GM18868 (cell line): ENCODE results near the gene RNF150.

Experiments
- ATAC-seq: cut with Tn5 transposase; IDR thresholded peaks from one replicate; pipeline ENCODE4 v1.9.1; 2021; ENCODE audit warnings: mild to moderate bottlenecking, moderate library complexity; ENCODE audit not compliant: unreplicated experiment

The RNF150 gene

DNA sequence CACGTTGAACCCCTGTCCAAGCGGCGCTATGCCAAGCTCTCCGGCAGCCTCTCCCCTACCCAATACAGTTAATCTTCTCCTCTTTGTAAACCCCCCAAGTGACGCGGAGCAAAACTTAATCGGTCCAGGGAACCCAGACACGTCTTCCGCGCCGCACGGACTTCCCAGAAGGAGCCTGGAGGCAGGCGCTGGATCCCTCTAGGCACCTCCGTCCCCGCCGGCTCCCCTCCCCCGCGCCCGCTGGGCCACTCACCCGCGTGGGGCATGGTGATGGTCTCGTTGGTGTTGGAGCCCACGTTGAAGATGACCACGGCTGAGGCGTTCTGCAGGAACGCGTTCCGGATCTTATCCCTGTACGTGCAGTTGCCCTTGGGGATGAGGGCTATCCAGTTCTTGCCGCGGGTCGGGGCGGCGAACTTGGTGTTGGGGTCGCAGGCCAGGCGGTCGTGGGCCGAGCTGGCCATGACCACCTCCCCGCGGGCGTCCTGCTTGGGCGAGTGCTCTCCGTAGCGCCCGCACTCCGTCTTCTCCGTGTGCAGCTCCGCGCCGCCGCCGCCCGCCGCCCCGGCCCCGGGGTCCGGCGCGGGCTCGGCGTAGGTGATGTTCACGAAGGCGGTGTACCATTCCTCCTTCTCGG is 1.1 kb downstream of the RNF150 start:
- ATAC-seq = no peak

DNA sequence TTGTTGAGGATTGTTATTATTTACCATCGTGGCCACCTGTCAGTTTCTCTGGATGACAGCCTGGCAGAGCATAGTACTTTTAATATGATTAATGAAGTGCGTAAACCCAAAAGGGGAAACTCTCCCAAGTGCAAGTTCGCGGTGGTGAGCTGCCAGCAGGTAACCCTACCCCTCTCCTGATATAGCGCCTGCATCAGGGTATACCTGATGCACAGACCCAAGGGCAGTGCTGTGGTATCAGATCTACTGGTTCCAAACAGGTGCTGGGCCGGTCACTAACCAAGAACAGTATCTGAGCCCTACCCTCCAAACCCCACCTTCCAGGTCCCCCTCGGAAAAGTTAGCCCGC is 1.6 kb downstream of the RNF150 start:
- no peak for ATAC-seq

DNA sequence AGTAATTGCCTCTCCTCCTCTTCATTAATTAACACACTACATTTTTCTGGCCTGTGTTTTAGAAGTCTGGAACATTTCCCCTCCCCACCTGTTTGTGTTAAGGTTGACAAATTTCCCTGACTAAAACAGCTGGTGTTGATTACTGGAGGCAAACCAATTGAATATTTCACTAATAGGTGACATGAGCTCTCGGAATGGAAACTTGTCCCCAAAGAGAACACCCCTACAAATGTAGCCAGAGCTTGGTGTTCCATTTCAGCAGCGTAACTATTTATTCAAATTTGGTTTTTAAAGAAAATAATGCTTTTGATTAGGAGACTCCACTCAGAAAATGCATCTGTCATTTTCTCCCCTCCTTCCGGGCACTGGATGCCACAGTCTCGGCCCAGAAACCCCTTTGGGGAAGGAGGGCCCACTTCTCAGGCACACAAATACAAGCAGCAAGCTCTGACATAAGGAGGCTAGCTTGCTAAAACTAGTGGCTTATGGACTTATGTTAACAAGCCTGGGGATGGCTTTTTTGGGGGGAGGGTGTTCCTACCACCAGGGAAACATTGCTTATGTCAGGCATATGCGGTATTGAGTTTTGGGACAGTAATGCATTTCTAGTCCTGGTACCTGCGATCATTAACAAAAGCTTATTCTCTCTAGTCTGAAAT is 2.2 kb downstream of the RNF150 start:
- no peak for ATAC-seq

DNA sequence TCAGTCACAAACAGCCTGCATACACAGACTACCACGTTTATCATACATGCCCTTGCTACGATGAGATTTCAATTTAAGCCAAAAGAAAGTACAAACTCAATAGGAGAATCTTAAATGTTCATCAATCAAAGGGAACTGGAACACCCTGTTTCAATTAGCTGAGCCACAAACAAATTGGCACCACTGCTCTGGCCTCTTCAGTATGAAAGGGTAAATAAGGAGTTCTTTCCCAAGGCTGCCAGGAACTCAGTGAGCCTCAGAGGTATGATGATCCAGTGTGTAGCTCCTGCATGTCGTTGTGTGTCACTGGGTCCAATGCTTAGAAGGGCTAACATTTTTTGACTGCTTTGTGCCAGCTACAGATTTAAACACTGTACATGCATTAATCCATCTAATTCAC is 5.4 kb downstream of the RNF150 start:
- no peak for ATAC-seq

DNA sequence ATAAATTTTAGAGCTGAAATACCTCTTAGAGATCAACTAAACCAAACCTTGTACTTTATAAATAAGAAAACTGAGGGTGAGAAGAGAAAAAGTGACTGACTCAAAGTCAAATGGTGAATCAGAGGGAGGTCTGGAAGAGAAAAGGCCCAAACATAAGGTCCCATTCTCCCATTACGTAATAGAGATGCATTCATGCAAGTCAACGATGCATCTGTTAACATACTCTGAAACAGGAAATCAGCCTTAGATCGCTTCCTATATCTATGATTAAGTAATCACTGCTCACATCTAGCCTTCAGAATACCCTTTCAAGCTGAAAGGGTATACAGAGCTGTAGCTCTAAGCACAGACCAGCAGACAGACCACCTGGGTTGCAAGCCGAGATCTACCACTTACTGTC is 6.5 kb downstream of the RNF150 start:
- ATAC-seq = no peak

DNA sequence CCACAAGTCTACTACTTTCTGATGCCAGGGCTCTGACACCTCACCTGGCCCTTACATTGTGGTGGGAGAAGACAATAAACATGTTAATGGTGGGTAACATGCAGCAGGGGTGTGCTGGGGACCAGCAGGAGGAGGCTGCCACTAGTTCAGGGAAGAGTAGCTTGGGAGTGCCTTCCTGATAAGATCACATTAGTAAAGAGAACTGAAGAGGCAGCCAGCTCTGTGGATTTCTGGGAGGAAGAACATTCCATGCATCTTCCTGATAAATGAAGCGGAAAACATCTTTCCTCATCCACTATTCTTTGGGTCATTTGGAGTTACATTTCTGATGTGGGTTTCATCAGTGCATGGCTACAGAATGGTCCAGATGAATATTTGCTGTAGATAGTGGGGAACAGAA is 9.0 kb downstream of the RNF150 start:
- no peak for ATAC-seq

DNA sequence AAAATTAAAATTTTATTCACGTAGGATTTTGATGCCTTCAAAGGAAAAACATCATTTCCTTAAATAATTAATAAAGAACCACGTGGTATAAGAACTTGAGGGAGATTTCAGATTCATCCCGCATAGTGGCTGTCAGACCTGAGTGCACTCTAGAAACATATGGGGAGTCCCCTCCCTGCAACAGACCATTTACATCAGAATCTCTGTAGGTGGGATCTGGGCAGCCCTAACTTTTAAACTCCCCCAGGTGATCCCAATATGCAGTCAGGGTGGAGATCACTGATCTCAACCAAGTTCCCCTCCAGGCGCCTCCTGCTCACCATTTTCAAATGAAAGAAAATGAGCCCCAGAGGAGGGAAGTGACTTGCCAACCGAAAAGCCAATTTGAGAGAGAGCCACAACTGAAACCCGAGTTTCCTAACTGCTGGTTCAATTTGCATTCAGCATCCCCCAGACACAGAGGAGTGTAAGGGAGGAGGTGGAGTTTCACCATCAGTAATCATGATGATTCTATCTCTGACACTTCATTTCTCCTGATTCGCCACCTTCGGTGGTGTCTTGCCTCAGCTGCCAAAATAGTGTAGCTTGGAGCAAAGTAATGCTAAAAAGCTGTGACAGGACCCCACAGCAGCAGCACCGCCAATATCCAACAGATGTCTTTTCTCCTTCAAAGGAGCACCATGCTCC is 11.4 kb downstream of the RNF150 start:
- no peak for ATAC-seq

DNA sequence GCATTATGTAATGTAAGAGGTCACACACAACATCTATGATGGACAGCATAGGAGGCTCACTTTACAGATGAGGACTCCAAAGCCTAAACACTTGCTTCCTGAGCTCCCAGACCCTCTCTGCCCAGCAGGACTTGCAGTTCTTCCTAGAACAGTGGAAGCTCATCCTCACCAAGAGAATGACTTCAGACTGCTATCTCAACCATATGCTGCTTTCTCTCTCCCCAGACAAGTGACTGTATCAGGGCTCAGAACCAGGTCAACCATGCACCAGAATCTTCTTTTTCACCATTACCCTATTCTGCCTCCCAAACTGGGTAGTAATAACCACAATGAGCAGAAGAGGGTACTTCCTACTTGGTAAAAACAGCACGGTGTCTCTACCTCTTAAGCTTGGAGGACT is 12.2 kb downstream of the RNF150 start:
- no peak for ATAC-seq

DNA sequence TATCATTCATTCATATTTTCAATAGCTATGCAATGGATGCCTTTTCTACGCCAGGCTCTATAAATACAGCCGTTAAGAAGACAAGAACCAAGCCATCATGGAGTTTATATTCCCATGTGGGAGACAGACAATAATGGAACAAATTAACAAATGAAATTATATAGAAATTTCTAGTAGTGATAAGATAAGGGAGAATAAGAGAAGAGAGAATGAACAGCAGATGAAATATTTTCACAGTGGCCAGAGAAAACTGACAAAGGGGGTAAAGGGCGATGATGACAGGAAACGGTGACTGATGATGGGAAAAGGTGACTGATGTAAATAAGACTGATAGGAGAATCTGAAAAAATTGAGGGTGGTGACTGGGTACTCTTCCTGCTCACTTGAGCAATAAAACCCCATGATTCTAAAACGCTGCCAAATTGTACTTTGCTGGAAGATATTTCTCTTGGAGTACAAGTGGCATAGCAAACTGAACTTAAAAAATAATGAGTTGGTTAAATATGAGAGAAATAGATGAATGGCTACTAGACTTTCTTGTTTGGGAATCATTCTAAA is 13.2 kb downstream of the RNF150 start:
- no peak for ATAC-seq

DNA sequence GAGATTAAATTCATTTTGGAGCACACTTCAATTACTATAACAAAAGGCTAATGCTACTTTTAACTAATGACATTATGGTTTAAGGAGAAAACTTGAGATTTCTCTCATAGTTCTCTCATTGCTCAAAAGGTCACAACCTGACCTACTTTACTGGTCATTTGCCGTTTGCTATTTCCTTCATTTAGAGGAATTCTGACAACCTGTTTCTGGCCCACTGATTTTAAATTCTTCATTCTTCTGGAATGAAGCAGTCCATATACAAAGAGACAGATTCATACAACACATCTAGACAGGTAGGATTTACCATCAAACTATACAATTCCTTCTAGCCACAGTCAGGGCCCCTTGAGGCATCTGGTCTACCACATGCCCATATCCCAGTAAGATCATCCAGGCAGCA is 14.2 kb downstream of the RNF150 start:
- ATAC-seq = no peak

DNA sequence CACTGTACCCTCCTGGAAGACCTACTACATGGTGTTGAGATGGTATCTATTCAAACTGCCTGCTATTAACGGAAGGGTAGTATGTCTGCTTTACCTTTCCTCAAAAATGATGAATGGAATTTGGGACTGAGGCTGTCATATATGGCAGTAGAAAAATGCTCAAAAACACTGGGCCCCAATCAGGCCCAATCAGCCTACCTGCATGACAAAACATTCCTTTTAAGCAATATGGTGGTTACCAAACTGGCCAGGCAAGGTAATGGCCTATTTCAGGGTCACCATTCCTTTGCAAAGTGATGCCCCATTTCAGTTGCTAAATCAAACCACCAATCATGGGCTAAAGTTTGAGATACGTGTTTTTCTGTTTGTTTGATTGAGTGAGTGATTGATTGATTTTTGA is 14.9 kb downstream of the RNF150 start:
- ATAC-seq = no peak

DNA sequence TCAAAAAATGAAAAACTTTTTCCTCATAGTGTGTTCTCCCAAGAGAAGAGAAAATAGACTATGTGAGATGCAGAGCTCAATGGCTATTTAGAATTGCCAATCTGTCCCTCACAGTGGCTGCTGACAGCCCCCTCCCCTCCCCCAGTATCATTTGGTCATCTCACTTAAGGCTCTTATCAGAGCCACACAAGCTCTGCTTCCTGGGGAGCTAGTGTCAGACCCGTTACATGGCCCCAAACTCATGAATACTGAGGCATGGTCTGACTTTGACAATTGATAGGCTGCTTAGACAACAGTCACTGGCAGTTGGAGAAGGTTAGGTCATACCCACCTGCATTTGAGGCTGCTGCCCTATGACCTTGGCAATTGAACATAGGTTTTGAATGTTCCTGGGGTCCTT is 15.3 kb downstream of the RNF150 start:
- ATAC-seq = no peak

DNA sequence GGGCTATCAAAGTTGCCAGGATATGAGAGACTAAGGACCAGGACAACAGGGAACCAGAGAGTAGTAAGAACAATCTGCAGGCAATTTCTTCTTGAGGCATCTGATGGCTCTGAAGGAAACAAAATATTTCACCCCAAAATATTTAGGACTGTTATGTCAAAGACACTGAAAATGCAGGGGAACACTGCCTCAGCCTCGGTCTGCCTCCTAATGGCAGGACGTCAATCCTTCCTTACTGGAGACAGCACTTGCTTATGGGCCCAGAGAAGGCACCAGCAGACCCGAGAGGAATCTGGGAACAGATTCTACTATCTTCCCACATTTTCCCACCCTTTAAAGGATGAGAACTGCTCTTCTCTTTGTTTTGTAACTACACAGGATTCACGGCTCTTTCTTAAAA is 23.3 kb downstream of the RNF150 start:
- ATAC-seq = no peak

DNA sequence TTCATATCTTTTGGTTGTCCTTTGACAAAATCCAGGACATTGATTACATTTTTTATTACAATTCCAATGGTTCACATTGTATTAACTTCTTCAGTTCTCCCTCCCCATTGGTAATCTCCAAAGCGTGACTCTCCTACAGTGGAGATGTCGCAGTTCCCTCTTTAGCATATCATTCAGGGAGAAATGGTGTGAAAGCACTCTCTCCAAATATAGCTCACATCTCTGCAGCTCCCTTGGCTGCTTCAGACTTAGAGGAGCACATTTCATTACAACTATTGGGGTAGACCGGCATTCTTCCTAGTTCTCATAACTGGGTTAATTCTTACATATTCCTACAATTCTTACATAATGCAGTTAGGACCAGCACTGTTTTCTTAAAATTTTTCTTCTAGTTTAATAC is 25.3 kb downstream of the RNF150 start:
- no peak for ATAC-seq

DNA sequence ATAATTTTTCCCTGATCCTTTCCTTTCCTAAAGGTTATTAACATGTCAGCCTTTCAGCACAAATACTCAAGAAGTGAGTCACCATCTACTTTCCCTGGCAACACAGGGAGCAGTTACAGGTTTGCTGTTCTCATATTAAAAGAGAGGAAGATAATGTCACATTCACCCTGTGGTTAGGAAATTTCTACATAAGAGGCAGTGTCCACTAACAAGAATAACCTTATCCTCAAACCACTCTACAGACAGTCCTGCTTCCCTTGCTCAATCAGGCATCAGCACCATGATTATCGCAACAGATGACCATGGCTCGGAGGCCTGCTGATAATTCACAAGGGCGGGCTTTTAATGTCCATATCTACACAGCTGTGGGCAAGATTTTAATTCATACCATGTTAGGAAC is 30.9 kb downstream of the RNF150 start:
- ATAC-seq = no peak

DNA sequence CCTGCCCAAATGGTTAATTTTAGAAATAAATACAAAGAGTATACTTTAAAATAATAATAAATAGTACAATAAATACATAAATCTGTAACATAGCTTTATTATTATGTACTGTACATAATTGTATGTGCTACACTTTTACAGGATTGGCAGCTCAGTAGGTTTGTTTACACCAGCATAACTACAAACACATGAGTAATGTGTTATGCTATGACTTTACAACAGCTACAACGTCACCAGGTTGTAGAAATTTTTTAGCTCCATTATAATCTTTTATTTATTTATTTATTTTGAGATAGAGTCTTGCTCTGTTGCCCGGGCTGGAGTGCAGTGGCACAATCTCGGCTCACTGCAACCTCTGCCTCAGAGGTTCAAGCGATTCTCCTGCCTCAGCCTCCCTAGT is 31.8 kb downstream of the RNF150 start:
- no peak for ATAC-seq

DNA sequence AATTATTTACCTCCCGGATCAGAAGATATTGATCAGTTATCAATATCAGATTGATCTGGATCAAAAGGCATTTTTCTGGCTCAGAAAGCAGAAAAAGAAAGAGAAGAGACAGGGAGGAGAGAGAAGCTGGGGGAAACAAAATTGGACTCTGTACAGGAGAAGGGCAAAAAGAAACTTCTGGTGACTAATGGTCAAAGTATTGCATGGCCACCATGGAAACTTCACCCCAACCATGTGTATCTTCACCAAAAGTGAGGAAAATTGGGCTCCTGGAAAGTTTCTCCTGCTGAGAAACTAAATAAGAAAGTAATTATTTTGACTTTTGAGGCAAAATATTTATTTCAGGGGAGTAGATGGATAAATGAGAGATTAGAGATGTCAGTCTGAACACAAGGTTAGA is 33.9 kb downstream of the RNF150 start:
- ATAC-seq = no peak

DNA sequence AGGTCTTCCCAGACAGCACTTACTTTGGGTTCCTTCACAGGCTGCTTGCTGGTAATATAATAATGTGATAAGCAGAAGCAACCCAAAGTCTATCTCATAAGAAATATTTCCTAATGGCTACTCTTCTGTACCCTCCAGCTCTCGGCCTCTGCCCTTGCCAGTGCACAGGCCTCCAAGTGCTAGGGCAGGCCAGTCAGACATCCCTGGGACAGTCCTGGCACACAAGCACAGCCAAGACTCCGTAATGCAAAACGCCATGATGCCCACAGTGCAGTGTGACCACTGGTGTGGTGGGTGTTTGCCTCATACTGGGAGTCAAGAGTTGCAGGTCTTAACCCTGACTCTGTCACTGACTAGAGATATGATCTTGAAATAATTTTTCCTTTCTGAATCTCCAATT is 35.1 kb downstream of the RNF150 start:
- no peak for ATAC-seq

DNA sequence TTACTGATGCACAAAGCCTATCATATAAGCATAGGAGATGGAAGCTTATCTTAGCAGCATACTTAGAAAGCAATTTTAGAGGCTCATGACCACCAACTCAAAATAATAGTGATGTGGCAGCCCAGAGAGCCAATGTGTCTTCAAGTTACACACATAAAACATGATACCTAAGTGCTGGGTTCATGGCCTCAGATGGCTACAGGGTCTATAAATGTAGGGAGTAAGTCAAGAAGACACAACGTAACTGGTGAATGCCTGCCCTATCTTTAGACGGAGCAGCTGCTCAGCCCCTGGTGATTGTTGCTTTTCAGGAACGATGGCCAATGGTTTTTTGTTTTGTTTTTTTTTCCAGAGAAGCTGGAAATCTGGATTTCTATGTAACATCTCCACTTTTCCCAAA is 42.8 kb downstream of the RNF150 start:
- ATAC-seq = no peak

DNA sequence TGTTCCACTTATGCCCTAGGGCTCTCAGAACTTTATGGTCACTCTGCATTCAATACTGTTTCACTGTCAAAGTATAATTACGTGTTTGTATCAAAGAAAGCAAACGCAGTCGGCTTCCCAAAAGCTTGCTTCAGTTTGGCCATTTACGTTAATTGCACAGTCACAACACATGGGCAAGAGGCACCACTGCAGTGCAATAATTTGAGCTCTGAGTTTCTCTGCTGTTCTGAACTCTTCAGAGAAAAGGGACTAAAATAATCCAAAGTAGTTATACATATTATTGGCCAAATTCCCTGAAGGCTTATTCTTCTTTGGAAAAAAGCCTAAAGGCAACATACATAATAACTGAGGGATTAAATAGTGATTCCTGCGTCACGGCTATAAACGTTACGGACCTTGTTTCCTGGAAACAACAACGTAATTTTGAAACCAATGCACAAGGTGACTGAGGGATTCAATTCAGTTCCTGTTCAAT is 51.3 kb downstream of the RNF150 start:
- no peak for ATAC-seq

DNA sequence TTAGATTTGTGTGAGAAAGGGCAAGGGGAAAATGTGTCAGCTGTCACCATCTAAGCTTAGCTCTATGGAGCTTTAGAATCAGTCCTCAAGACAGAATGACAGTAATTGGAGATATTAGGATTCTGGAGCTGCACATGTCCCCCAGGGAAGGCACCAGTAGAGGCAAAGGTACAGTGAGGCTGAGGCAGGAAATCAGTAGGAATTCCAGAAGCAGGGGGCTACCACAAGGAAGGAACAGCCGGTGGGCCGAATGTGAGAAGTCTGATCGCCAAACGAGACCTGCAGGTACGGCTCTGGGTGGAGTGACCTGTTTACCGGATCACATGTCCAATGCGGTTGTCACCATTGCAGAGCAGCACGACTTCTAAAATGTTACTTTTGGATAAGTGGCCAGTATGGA is 52.6 kb downstream of the RNF150 start:
- no peak for ATAC-seq

DNA sequence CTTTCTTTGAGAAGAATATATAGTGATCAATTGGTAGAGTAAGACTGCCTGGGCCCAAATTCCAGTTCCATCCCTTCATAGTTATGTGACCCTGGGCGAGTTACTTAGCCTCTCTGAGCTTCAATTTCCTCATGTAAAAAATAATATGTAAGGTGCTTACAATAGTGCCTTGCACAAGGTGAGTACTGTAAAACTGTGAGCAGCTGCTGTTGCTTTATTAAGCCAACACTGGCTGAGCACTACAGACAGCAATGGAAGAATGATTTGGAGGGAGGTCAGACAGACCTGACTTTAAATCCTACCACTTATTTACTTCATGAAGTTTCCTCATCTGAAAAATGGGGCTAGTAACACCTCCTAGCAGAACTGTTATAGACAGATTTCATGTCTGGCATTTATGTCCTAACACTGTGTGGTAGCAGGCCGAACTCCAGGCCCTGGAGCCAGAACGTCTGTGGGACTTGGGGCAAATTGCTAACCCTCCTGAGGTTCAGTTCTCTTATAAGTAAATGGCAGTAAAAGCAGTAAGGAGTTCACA is 53.8 kb downstream of the RNF150 start:
- ATAC-seq = no peak
